ENCODE measurements around the gene RBMS3.
"Not testable (repeated sequence)": the region's sequence is repeated elsewhere in the genome, so short reads cannot be mapped to it uniquely, and the experiment has no call there.

Gene RBMS3

DNA sequence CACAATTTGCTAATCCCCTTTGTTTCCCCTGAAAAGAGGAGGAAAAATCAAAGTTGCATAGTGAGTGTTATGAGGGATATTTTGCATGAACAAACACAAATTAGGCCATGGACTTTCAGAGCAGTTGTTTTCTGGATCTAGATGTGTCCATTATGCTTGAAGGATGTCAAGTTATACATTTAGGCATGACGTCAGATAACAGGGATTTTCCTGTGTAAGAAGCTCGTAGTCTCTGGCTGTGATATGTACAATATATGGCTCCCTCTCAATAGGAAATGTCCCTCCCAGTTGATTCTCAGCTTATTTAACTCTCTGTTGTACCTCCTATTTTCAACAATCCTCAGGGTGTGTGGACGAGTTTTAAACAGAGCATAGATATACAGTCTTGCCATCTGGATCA lies 171.0 kb downstream of the RBMS3 start:
- Histone ChIP-seq H3K27ac (ENCODE audit: low read length) (no peak overlapping the region), H3K4me1 (ENCODE audit: insufficient read depth, low read length) (peaks cover 17% of the 10 kb centered on the region), H3K9ac (ENCODE audit: low read depth, low read length) (no peak overlapping the region), H3K9me3 (ENCODE audit: insufficient read depth, low read depth, low read length) (no peaks in the 10 kb centered on the region), H3K27me3 (ENCODE audit: insufficient read depth, low read length) (no peaks in the 10 kb centered on the region), H3K36me3 (ENCODE audit: insufficient read depth, low read depth, low read length) (no peaks in the 10 kb centered on the region), H3K4me3 (ENCODE audit: low read length) (no peak overlapping the region)

DNA sequence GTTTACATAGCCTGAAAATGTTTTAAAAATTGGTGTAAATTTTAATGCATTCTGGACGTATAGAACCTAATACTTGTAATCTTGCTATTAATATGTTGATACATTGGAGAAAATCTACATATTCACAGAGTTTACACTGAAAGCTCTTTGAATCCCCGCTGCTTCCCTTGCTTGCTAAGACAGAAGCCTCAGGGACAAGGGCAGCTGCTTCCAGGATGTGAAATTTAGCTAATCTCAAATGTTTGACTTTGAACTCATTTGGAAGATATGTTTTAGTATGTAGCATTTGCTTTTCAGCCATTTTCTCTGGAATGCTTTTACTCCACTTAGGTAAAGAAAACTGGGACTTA lies 172.0 kb downstream of the RBMS3 start:
- no peak overlapping the region for H3K4me3 ChIP-seq (ENCODE audit: low read length)
- H3K9ac ChIP-seq (ENCODE audit: low read depth, low read length) = peak overlapping the region; percentile 24; the same call in 1 of the 2 replicates

DNA sequence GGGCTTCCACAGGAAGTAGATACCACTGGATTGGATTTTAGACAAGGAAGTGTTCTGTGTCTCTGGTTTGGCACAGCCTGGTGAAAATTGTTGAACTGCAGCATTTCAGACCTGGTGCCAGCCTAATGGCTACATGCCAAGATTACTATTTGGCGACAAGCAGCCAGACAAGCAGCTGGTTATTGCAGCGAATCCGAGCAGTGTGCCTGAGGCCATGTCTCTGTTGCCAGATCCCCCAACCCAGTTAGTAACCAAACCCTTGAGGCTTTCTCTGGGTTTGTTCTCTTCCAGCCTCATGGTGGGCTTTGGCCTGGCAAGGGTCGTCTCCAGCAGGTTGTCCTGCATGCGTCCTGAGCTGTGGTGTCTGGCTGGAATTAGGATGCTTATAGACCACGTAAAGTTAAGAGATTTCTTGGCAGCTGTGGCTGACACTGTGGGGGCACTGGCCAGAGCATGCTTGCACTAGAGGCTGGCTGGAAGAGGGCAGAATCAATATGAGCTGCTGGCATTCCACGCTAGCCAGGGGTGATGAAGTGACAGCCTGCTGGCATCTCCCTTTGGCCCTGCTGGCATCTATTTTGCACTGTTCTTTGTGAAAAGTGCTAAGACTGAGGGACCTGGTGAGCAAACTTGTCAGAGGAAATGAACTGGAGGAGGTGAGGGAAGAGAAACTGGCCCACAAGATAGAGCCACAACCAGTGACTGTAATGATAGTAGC lies 172.6 kb downstream of the RBMS3 start:
- Histone ChIP-seq H3K27ac (ENCODE audit: low read length) (peak overlapping the region; percentile 23), H3K9me3 (ENCODE audit: insufficient read depth, low read depth, low read length) (no peaks in the 10 kb centered on the region), H3K36me3 (ENCODE audit: insufficient read depth, low read depth, low read length) (no peaks in the 10 kb centered on the region), H3K27me3 (ENCODE audit: insufficient read depth, low read length) (no peaks in the 10 kb centered on the region), H3K9ac (ENCODE audit: low read depth, low read length) (peak overlapping the region; percentile 24; the same call in 1 of the 2 replicates), H3K4me1 (ENCODE audit: insufficient read depth, low read length) (peaks cover 17% of the 10 kb centered on the region), H3K4me3 (ENCODE audit: low read length) (no peak overlapping the region)

More for the DNA sequence above, 172.0 kb downstream of the RBMS3 start:
- H3K27me3 ChIP-seq (ENCODE audit: insufficient read depth, low read length) = no peaks in the 10 kb centered on the region
- H3K9me3 ChIP-seq (ENCODE audit: insufficient read depth, low read depth, low read length) = no peaks in the 10 kb centered on the region
- peak overlapping the region; percentile 23 for H3K27ac ChIP-seq (ENCODE audit: low read length)
- peaks cover 17% of the 10 kb centered on the region for H3K4me1 ChIP-seq (ENCODE audit: insufficient read depth, low read length)
- no peaks in the 10 kb centered on the region for H3K36me3 ChIP-seq (ENCODE audit: insufficient read depth, low read depth, low read length)

DNA sequence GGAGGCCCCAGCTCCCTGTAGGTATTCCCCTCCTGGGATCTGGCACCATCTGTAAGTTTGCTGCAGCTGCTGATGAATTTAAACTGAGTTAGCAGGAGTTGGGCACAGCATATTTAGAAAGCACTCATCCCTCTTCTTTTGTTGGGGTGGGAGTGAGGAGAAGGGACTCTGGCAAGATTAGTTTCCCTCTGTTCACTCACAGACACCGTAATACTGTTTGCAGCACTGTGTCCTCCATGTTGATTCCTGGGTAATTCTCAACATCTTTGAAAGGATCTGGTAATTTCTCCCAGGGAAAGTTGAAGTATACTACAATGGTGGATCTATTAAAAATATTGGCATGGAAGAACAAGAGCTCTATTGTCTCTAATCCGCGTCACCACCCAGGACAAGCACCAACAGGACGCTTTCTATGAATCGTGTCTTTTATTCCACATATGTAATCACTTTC lies 173.3 kb downstream of the RBMS3 start:
- no peak overlapping the region for H3K27ac ChIP-seq (ENCODE audit: low read length)
- no peak overlapping the region for H3K9ac ChIP-seq (ENCODE audit: low read depth, low read length)
- H3K27me3 ChIP-seq (ENCODE audit: insufficient read depth, low read length) = no peaks in the 10 kb centered on the region
- H3K4me3 ChIP-seq (ENCODE audit: low read length) = no peak overlapping the region
- no peaks in the 10 kb centered on the region for H3K9me3 ChIP-seq (ENCODE audit: insufficient read depth, low read depth, low read length)
- peaks cover 17% of the 10 kb centered on the region for H3K4me1 ChIP-seq (ENCODE audit: insufficient read depth, low read length)
- no peaks in the 10 kb centered on the region for H3K36me3 ChIP-seq (ENCODE audit: insufficient read depth, low read depth, low read length)

DNA sequence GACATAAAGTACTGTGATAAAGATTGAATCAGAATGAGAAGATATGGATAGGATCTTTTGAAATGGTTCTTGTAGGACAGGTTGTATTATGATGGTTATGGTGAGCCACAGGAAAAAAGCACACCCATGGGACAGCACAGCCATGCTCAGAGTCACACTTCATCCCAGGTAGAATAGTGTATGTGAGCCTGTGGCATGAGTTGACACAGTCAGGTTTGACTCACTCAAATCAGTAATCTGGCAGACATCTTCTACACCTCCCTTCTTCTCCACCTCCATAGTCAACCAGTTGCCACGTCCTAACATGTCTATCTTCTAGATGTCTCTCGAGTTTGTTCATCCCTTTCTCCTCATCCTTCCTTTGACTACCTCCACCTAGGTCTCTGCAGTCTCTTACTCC lies 176.0 kb downstream of the RBMS3 start:
- H3K36me3 ChIP-seq (ENCODE audit: insufficient read depth, low read depth, low read length) = no peaks in the 10 kb centered on the region
- no peak overlapping the region for H3K4me3 ChIP-seq (ENCODE audit: low read length)
- no peak overlapping the region for H3K9ac ChIP-seq (ENCODE audit: low read depth, low read length)
- no peaks in the 10 kb centered on the region for H3K9me3 ChIP-seq (ENCODE audit: insufficient read depth, low read depth, low read length)
- H3K27me3 ChIP-seq (ENCODE audit: insufficient read depth, low read length) = no peaks in the 10 kb centered on the region
- peaks cover 17% of the 10 kb centered on the region for H3K4me1 ChIP-seq (ENCODE audit: insufficient read depth, low read length)
- no peak overlapping the region for H3K27ac ChIP-seq (ENCODE audit: low read length)

DNA sequence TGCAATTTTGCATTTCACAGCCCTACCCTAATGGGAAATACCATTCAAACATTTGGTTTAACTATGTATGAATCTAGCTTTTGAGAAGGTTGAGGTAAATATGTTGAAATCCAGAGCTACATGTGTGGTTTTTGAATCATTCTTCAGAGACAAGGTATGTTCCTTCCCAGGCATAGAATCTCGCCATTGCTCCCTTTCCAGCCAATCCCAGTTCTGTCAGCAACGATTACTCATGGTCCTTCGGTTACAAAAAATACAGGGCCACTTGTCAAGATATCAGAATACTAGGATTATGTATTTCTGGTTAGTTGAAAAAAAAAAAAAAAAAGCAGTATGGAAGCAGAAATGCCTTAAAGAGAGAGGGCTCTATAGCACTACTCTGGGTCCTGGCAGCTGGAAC lies 182.4 kb downstream of the RBMS3 start:
- Histone ChIP-seq H3K27ac (ENCODE audit: low read length) (no peak overlapping the region), H3K9me3 (ENCODE audit: insufficient read depth, low read depth, low read length) (no peaks in the 10 kb centered on the region), H3K4me3 (ENCODE audit: low read length) (no peak overlapping the region), H3K27me3 (ENCODE audit: insufficient read depth, low read length) (no peaks in the 10 kb centered on the region), H3K9ac (ENCODE audit: low read depth, low read length) (no peak overlapping the region), H3K36me3 (ENCODE audit: insufficient read depth, low read depth, low read length) (no peaks in the 10 kb centered on the region), H3K4me1 (ENCODE audit: insufficient read depth, low read length) (peaks cover 20% of the 10 kb centered on the region)

DNA sequence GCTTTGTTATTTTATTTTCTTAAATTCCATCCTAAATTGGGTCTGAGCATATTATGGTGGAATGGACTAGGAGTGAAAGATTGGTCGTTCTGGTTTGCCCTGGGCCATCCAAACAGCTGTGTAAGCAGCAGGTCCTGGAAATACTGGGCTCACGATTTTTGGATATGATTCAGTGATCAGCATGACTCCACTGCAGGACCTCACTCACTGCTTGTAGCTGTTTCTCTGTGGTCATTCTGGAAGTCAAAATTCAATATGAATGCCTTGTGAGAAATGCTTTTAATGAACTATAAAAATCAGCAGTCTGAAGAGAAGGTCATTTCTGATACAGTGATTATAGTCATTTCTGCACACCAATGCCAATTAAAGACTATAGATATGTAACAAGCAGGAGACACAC lies 185.0 kb downstream of the RBMS3 start:
- Histone ChIP-seq H3K27me3 (ENCODE audit: insufficient read depth, low read length) (no peaks in the 10 kb centered on the region), H3K36me3 (ENCODE audit: insufficient read depth, low read depth, low read length) (no peaks in the 10 kb centered on the region), H3K9ac (ENCODE audit: low read depth, low read length) (no peak overlapping the region), H3K4me1 (ENCODE audit: insufficient read depth, low read length) (peaks cover 20% of the 10 kb centered on the region), H3K9me3 (ENCODE audit: insufficient read depth, low read depth, low read length) (no peaks in the 10 kb centered on the region), H3K4me3 (ENCODE audit: low read length) (no peak overlapping the region), H3K27ac (ENCODE audit: low read length) (no peak overlapping the region)

DNA sequence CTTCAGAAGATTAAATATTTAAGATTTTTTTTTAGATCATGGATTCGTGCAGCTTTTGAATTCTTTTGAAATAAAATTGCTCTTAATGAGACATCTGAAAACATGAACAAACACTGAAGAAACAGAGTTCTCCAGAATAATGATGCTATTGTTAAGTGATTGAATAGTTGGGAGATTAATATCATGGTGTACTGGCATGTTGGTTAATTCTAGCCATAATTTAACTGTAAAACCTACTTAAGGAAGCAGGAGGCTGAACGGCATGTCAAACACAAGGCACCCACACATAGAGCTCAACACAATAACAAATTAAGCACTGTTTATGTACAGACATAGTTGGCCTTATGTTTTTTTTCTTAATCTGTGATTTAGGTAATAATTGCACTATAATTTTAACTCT lies 185.6 kb downstream of the RBMS3 start:
- no peak overlapping the region for H3K4me3 ChIP-seq (ENCODE audit: low read length)
- no peak overlapping the region for H3K27ac ChIP-seq (ENCODE audit: low read length)
- peaks cover 20% of the 10 kb centered on the region for H3K4me1 ChIP-seq (ENCODE audit: insufficient read depth, low read length)
- H3K9me3 ChIP-seq (ENCODE audit: insufficient read depth, low read depth, low read length) = no peaks in the 10 kb centered on the region
- no peak overlapping the region for H3K9ac ChIP-seq (ENCODE audit: low read depth, low read length)
- H3K36me3 ChIP-seq (ENCODE audit: insufficient read depth, low read depth, low read length) = no peaks in the 10 kb centered on the region
- H3K27me3 ChIP-seq (ENCODE audit: insufficient read depth, low read length) = no peaks in the 10 kb centered on the region

DNA sequence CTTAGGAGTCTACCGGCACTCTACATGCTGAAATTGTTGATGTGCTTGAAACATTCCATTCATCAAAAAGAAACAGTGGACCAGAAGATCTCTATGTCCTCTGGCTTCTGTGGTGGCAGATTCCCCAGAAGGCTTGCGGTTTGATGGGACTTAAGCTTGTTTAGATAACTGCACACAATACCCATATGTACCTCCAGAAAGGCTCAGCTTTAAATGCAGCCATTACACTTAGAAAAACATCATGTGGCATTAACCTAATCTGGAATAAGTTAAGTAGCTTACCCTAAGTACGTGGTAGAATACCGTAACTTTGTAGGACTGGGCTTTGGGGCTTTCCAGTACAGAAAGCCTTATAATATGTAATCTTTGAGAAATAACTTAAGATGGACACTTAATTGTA lies 187.3 kb downstream of the RBMS3 start:
- H3K4me1 ChIP-seq (ENCODE audit: insufficient read depth, low read length) = peaks cover 20% of the 10 kb centered on the region
- no peaks in the 10 kb centered on the region for H3K27me3 ChIP-seq (ENCODE audit: insufficient read depth, low read length)
- no peak overlapping the region for H3K27ac ChIP-seq (ENCODE audit: low read length)
- no peaks in the 10 kb centered on the region for H3K36me3 ChIP-seq (ENCODE audit: insufficient read depth, low read depth, low read length)
- H3K4me3 ChIP-seq (ENCODE audit: low read length) = no peak overlapping the region
- no peak overlapping the region for H3K9ac ChIP-seq (ENCODE audit: low read depth, low read length)
- H3K9me3 ChIP-seq (ENCODE audit: insufficient read depth, low read depth, low read length) = no peaks in the 10 kb centered on the region

DNA sequence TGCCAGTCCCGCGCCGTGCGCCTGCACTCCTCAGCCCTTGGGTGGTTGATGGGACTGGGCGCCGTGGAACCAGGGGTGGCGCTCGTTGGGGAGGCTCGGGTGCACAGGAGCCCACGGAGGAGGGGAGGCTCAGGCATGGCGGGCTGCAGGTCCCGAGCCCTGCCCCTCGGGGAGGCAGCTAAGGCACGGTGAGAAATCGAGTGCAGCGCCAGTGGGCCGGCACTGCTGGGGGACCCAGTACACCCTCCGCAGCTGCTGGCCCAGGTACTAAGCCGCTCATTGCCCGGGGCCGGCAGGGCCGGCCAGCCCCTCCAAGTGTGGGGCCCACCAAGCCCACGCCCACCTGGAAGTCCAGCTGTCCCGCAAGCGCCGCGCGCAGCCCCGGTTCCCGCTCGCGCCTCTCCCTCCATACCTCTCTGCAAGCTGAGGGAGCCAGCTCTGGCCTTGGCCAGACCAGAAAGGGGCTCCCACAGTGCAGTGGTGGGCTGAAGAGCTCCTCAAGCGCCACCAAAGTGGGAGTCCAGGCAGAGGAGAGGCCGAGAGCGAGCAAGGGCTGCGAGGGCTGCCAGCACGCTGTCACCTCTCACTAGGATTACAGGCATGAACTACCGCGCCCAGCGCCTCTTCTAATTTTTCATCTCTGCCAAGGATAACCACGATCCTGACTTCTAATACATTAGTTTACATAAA lies 192.8 kb downstream of the RBMS3 start:
- H3K27ac ChIP-seq (ENCODE audit: low read length); H3K36me3 ChIP-seq (ENCODE audit: insufficient read depth, low read depth, low read length); H3K9me3 ChIP-seq (ENCODE audit: insufficient read depth, low read depth, low read length); H3K9ac ChIP-seq (ENCODE audit: low read depth, low read length); H3K27me3 ChIP-seq (ENCODE audit: insufficient read depth, low read length); H3K4me3 ChIP-seq (ENCODE audit: low read length): not testable (repeated sequence)
- H3K4me1 ChIP-seq (ENCODE audit: insufficient read depth, low read length) = peaks cover 23% of the 10 kb centered on the region

DNA sequence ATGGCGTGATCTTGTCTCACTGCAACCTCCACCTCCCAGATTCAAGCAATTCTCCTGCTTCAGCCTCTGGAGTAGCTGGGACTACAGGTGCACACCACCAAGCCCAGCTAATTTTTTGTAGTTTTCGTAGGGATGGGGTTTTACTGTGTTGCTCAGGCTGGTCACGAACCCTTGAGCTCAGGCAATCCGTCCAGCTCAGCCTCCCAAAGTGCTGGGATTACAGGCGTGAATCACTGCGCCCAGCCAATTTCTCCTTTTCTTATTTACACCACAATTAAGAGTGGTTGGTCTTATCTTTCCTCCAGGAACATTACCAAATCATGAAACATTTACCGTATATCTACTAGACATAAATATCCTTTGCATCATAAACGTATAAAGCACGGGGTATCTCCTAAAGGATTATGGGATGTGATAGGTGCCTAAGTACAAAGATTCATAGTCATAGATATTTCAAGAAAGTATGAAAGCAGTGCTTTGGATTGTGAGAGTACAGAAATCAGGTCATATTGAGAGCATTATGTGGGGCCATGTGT lies 194.5 kb downstream of the RBMS3 start:
- H3K27ac ChIP-seq (ENCODE audit: low read length) = peak overlapping the region; percentile 54
- H3K27me3 ChIP-seq (ENCODE audit: insufficient read depth, low read length) = no peaks in the 10 kb centered on the region
- H3K36me3 ChIP-seq (ENCODE audit: insufficient read depth, low read depth, low read length) = no peaks in the 10 kb centered on the region
- H3K9ac ChIP-seq (ENCODE audit: low read depth, low read length) = peak overlapping the region; percentile 38; the same call in 1 of the 2 replicates
- 0 out of 2 replicates have a peak overlapping the region, but pooled peaks have one; percentile 40 for H3K4me3 ChIP-seq (ENCODE audit: low read length)
- H3K9me3 ChIP-seq (ENCODE audit: insufficient read depth, low read depth, low read length) = no peaks in the 10 kb centered on the region
- peaks cover 23% of the 10 kb centered on the region for H3K4me1 ChIP-seq (ENCODE audit: insufficient read depth, low read length)

DNA sequence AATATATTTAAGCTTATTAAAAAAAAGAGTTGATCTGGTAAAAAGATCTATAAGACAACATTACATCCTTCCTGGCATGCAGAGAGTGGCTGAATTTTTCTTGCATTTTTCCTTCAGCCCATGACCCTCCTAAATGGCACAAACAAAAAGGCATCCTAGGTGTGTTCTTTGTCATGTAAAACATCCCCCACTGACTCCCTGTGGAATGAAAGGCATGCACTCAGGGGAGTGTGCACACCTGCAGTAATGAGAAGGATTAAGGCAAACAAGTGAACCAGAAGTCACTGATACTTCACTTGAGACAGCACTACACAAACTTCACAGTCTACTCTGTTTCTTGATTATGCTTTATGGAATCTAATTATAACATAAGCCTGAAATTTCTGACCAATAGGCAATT lies 195.0 kb downstream of the RBMS3 start:
- H3K4me1 ChIP-seq (ENCODE audit: insufficient read depth, low read length) = peaks cover 23% of the 10 kb centered on the region

More for the DNA sequence above, 195.0 kb downstream of the RBMS3 start:
- H3K36me3 ChIP-seq (ENCODE audit: insufficient read depth, low read depth, low read length) = no peaks in the 10 kb centered on the region
- H3K27ac ChIP-seq (ENCODE audit: low read length) = peak overlapping the region; percentile 64
- no peaks in the 10 kb centered on the region for H3K9me3 ChIP-seq (ENCODE audit: insufficient read depth, low read depth, low read length)
- peak overlapping the region; percentile 40; the same call in 1 of the 2 replicates for H3K4me3 ChIP-seq (ENCODE audit: low read length)
- no peaks in the 10 kb centered on the region for H3K27me3 ChIP-seq (ENCODE audit: insufficient read depth, low read length)
- peak overlapping the region; percentile 52; the same call in 1 of the 2 replicates for H3K9ac ChIP-seq (ENCODE audit: low read depth, low read length)

Data from iPS-20b (cell line).